Neural cell (in vitro differentiated cells): ENCODE results near the gene ST3GAL5. TPM values are rescaled to one million over a fixed set of nuclear protein-coding genes. Genes with fewer than 3 reads are reported as not detected.
"Not testable (repeated sequence)": the region's sequence is repeated elsewhere in the genome, so short reads cannot be mapped to it uniquely, and the experiment has no call there.

Experiments
- H2AFZ ChIP-seq: fragments of 200-600, 300-800 bp; sonication (generic), shearing (Covaris generic); 2 replicates; pipeline ENCODE4 v1.6.0; 2014; ENCODE audit warnings: low read depth, mild to moderate bottlenecking, antibody characterized with exemption, low read length, moderate library complexity
- H3F3A ChIP-seq: fragments of 200-600 bp; shearing (Covaris generic); 2 replicates; pipeline ENCODE4 v1.6.1; 2016; ENCODE audit warnings: mild to moderate bottlenecking, moderate library complexity, mixed read lengths, antibody characterized with exemption, low read length; ENCODE audit not compliant: insufficient read depth, poor library complexity, severe bottlenecking
- H3K27ac ChIP-seq: fragments of 200-600, 300-800 bp; sonication (generic), shearing (Covaris generic); 2 replicates; pipeline ENCODE4 v1.5.1; 2014; ENCODE audit warnings: mild to moderate bottlenecking, low read length, moderate library complexity
- H3K27me3 ChIP-seq: fragments of 300-800, 200-600 bp; sonication (generic), shearing (Covaris generic); 2 replicates; pipeline ENCODE4 v1.6.0; 2014; ENCODE audit warnings: mild to moderate bottlenecking, low read depth, low read length, moderate library complexity; ENCODE audit not compliant: insufficient read depth
- H3K36me3 ChIP-seq: fragments of 300-800, 200-600 bp; sonication (generic), shearing (Covaris generic); 2 replicates; pipeline ENCODE4 v1.5.1; 2014; ENCODE audit warnings: mild to moderate bottlenecking, antibody characterized with exemption, low read length, moderate library complexity; ENCODE audit not compliant: insufficient read depth
- H3K4me2 ChIP-seq: fragments of 300-800, 200-600 bp; sonication (generic), shearing (Covaris generic); 2 replicates; pipeline ENCODE4 v1.6.0; 2014; ENCODE audit warnings: mild to moderate bottlenecking, low read length
- H3K4me3 ChIP-seq: fragments of 300-800, 200-600 bp; sonication (generic), shearing (Covaris generic); 2 replicates; pipeline ENCODE4 v1.5.1; 2014; ENCODE audit warnings: mild to moderate bottlenecking, low read length, moderate library complexity
- H3K79me2 ChIP-seq: fragments of 200-600 bp; shearing (Covaris generic); replicated peaks from 2 replicates; pipeline ENCODE4 v1.6.0; 2014; ENCODE audit warnings: mild to moderate bottlenecking, low read length, moderate library complexity; ENCODE audit not compliant: insufficient read depth
- H3K9ac ChIP-seq: fragments of 300-800, 200-600 bp; sonication (generic), shearing (Covaris generic); 2 replicates; pipeline ENCODE4 v1.6.1; 2016; ENCODE audit warnings: mild to moderate bottlenecking, low read length, mixed read lengths
- H3K9me2 ChIP-seq: fragments of 200-600 bp; shearing (Covaris generic); 2 replicates; pipeline ENCODE4 v1.6.1; 2016; ENCODE audit warnings: mild to moderate bottlenecking, low read length, mixed read lengths; ENCODE audit not compliant: insufficient read depth
- H3K9me3 ChIP-seq: fragments of 200-600, 300-800 bp; sonication (generic), shearing (Covaris generic); 2 replicates; pipeline ENCODE4 v1.6.1; 2016; ENCODE audit warnings: mild to moderate bottlenecking, mixed run types, low read length, moderate library complexity, mixed read lengths
- H4K20me1 ChIP-seq: fragments of 200-600 bp; shearing (Covaris generic); 2 replicates; pipeline ENCODE4 v1.6.1; 2016; ENCODE audit warnings: mild to moderate bottlenecking, mixed run types; ENCODE audit not compliant: insufficient read depth
- EP300 ChIP-seq: fragments of 450-650 bp; conservative IDR thresholded peaks from 2 replicates; pipeline ENCODE4 v1.6.1; 2014; ENCODE audit warnings: antibody characterized with exemption, mild to moderate bottlenecking, moderate library complexity; ENCODE audit not compliant: poor library complexity, severe bottlenecking
- EZH2 ChIP-seq: fragments of 200-600, 300-800 bp; shearing (Covaris generic), sonication (generic); IDR thresholded peaks from 2 replicates; pipeline ENCODE4 v1.6.1; 2014; ENCODE audit warnings: antibody characterized with exemption, low read length, borderline replicate concordance, mild to moderate bottlenecking; ENCODE audit not compliant: insufficient read depth, poor library complexity, severe bottlenecking
- MXI1 ChIP-seq: fragments of 450-650 bp; conservative IDR thresholded peaks from 2 replicates; pipeline ENCODE4 v1.6.1; 2014; ENCODE audit warnings: antibody characterized with exemption, mild to moderate bottlenecking; ENCODE audit not compliant: poor library complexity, severe bottlenecking
- POLR2AphosphoS5 ChIP-seq: IDR thresholded peaks from 2 replicates; pipeline ENCODE4 v1.6.1; 2012
- RAD21 ChIP-seq: fragments of 450-650 bp; conservative IDR thresholded peaks from 2 replicates; pipeline ENCODE4 v1.6.1; 2014; ENCODE audit warnings: antibody characterized with exemption, mild to moderate bottlenecking, moderate library complexity
- SMC3 ChIP-seq: fragments of 450-650 bp; conservative IDR thresholded peaks from 2 replicates; pipeline ENCODE4 v1.6.1; 2014; ENCODE audit warnings: antibody characterized with exemption, mild to moderate bottlenecking, moderate library complexity; ENCODE audit not compliant: poor library complexity
- TAF1 ChIP-seq: IDR thresholded peaks from 2 replicates; pipeline ENCODE4 v1.6.1; 2012; ENCODE audit warnings: low read depth
- polyA plus RNA-seq: library from polyadenylated mRNA; depleted of rRNA; stranded (reverse); fragments of >200 nt; gene quantifications from 2 replicates; pipeline ENCODE4 v1.2.3, GENCODE V29; 2014
- TF ChIP-seq, protein P1 (sequence below): IDR thresholded peaks from 2 replicates; pipeline ENCODE4 v1.6.1; 2012; ENCODE audit warnings: borderline replicate concordance
- TF ChIP-seq, protein P2 (sequence below): fragments of 450-650 bp; IDR thresholded peaks from 2 replicates; pipeline ENCODE4 v1.5.1; 2014; ENCODE audit warnings: antibody characterized with exemption, mild to moderate bottlenecking, moderate library complexity; ENCODE audit not compliant: poor library complexity, severe bottlenecking

Gene ST3GAL5
- polyA plus RNA-seq, 1 donor from 2014 or later: 55.6 TPM

DNA sequence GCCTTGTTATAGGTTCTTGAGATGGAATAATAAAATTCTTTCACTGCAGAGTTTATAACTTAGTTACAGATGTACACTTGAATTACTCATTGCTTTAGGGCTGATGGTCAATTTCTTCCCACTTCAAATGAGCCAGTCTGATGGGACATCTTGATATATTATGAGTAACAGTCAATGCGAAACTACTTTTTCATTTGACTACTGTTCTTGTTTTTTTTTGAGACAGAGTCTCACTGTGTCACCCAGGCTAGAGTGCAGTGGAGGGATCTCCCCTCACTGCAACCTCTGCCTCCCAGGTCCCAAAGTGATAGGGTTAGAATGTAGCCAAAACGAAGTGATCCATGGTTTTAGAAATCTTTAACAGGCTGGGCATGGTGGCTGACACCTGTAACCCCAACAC lies 57.1 kb downstream of the ST3GAL5 start:
- H3K9ac ChIP-seq: no peak overlapping the region
- H3K4me2 ChIP-seq: no peak overlapping the region
- no peak overlapping the region for H3K27ac ChIP-seq
- no peaks in the 10 kb centered on the region for H4K20me1 ChIP-seq
- no peak overlapping the region for H2AFZ ChIP-seq
- no peaks in the 10 kb centered on the region for H3K9me3 ChIP-seq
- no peak for TF ChIP-seq EP300
- TF ChIP-seq, protein P1, sequence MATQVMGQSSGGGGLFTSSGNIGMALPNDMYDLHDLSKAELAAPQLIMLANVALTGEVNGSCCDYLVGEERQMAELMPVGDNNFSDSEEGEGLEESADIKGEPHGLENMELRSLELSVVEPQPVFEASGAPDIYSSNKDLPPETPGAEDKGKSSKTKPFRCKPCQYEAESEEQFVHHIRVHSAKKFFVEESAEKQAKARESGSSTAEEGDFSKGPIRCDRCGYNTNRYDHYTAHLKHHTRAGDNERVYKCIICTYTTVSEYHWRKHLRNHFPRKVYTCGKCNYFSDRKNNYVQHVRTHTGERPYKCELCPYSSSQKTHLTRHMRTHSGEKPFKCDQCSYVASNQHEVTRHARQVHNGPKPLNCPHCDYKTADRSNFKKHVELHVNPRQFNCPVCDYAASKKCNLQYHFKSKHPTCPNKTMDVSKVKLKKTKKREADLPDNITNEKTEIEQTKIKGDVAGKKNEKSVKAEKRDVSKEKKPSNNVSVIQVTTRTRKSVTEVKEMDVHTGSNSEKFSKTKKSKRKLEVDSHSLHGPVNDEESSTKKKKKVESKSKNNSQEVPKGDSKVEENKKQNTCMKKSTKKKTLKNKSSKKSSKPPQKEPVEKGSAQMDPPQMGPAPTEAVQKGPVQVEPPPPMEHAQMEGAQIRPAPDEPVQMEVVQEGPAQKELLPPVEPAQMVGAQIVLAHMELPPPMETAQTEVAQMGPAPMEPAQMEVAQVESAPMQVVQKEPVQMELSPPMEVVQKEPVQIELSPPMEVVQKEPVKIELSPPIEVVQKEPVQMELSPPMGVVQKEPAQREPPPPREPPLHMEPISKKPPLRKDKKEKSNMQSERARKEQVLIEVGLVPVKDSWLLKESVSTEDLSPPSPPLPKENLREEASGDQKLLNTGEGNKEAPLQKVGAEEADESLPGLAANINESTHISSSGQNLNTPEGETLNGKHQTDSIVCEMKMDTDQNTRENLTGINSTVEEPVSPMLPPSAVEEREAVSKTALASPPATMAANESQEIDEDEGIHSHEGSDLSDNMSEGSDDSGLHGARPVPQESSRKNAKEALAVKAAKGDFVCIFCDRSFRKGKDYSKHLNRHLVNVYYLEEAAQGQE: no peak
- no peak for TF ChIP-seq SMC3
- TF ChIP-seq POLR2AphosphoS5: no peak
- TF ChIP-seq RAD21: no peak
- TF ChIP-seq TAF1: no peak
- TF ChIP-seq, protein P2, sequence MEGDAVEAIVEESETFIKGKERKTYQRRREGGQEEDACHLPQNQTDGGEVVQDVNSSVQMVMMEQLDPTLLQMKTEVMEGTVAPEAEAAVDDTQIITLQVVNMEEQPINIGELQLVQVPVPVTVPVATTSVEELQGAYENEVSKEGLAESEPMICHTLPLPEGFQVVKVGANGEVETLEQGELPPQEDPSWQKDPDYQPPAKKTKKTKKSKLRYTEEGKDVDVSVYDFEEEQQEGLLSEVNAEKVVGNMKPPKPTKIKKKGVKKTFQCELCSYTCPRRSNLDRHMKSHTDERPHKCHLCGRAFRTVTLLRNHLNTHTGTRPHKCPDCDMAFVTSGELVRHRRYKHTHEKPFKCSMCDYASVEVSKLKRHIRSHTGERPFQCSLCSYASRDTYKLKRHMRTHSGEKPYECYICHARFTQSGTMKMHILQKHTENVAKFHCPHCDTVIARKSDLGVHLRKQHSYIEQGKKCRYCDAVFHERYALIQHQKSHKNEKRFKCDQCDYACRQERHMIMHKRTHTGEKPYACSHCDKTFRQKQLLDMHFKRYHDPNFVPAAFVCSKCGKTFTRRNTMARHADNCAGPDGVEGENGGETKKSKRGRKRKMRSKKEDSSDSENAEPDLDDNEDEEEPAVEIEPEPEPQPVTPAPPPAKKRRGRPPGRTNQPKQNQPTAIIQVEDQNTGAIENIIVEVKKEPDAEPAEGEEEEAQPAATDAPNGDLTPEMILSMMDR: no peak
- TF ChIP-seq EZH2: no peak
- no peak for TF ChIP-seq MXI1
- no peak overlapping the region for H3K4me3 ChIP-seq
- H3F3A ChIP-seq: no peaks in the 10 kb centered on the region
- H3K9me2 ChIP-seq: no peaks in the 10 kb centered on the region
- no peaks in the 10 kb centered on the region for H3K79me2 ChIP-seq
- no peaks in the 10 kb centered on the region for H3K36me3 ChIP-seq
- H3K27me3 ChIP-seq: no peaks in the 10 kb centered on the region

DNA sequence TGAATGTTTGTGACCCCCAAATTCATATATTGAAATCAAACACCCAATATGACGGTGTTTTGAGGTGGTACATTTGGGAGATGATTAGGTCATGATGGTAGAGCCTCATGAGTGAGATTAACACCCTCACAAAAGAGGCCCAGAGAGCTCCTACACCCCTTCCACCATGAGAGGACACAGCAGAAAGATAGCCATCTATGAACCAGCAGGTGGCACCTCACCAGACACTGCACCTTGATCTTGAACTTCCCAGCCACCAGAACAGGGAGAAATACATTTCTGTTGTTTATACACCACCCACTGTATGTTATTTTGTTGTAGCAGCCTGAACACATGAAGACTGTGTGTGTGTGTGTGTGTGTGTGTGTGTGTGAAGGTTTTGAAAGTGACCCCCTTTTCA lies 58.1 kb downstream of the ST3GAL5 start:
- H3K27me3 ChIP-seq: no peaks in the 10 kb centered on the region
- H4K20me1 ChIP-seq: no peaks in the 10 kb centered on the region
- H3F3A ChIP-seq: no peaks in the 10 kb centered on the region
- H3K9ac ChIP-seq: no peak overlapping the region
- TF ChIP-seq RAD21 (no peak), EZH2 (no peak), EP300 (no peak), MXI1 (no peak), SMC3 (no peak), TAF1 (no peak), POLR2AphosphoS5 (no peak)
- TF ChIP-seq, protein P2: no peak
- TF ChIP-seq, protein P1: no peak
- no peak overlapping the region for H3K27ac ChIP-seq
- H3K4me3 ChIP-seq: no peak overlapping the region
- H3K36me3 ChIP-seq: no peaks in the 10 kb centered on the region
- H3K4me2 ChIP-seq: no peak overlapping the region
- no peaks in the 10 kb centered on the region for H3K9me2 ChIP-seq
- H2AFZ ChIP-seq: no peak overlapping the region
- no peaks in the 10 kb centered on the region for H3K9me3 ChIP-seq
- no peaks in the 10 kb centered on the region for H3K79me2 ChIP-seq

DNA sequence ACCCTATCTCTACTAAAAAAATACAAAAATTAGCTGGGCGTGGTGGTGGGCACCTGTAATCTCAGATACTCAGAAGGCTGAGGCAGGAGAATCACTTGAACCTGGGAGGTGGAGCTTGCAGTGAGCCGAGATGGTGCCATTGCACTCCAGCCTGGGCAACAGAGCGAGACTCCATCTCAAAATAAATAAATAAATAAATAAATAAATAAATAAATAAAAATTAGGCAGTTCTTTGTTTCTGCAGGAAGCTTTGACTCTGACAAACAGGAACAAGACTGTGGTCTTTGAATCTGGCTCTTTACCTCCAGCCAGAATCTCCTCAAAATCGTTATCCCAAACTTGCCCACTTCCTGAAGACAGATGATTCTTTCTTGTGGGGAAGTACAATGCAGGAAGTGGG lies 59.4 kb downstream of the ST3GAL5 start:
- H3K4me3 ChIP-seq, H3K36me3 ChIP-seq, H3K79me2 ChIP-seq, H3F3A ChIP-seq, H3K27me3 ChIP-seq, H3K9me2 ChIP-seq, H3K27ac ChIP-seq, H4K20me1 ChIP-seq, H3K9me3 ChIP-seq, H3K4me2 ChIP-seq, H2AFZ ChIP-seq, H3K9ac ChIP-seq: not testable (repeated sequence)
